Suprapubic skin (tissue), 4 donors: ENCODE data around the gene RECK.

Experiments
- POLR2A ChIP-seq, 2 donors: fragments of 450-650 bp; IDR thresholded peaks; one replicate each; pipeline ENCODE4 v1.6.1; 2017; ENCODE audit warnings: antibody characterized with exemption in 2 of 2, mild to moderate bottlenecking in 2 of 2, moderate library complexity in 2 of 2
- POLR2AphosphoS5 ChIP-seq, 3 donors: sonication (generic); formaldehyde crosslinking; IDR thresholded peaks; one replicate each; pipeline ENCODE4 v1.6.1; 2017; ENCODE audit warnings: antibody characterized with exemption in 3 of 3
- TF ChIP-seq, protein P1 (sequence below), 2 donors: fragments of 200-600 bp in 1 of 2; fragments of 450-650 bp in 1 of 2; sonication (generic) in 1 of 2; IDR thresholded peaks; one replicate each; pipeline ENCODE4 v1.5.1; 2016 to 2019; ENCODE audit warnings: antibody characterized with exemption in 2 of 2, mild to moderate bottlenecking in 1 of 2, moderate library complexity in 1 of 2

GRCh38 chr9:36031774-36032555 lies 4.7 kb upstream of the RECK start:
- TF ChIP-seq POLR2AphosphoS5 (IDR thresholded peaks at IDR 0.05) (no peak), POLR2A (IDR thresholded peaks at IDR 0.05) (no peak)
- TF ChIP-seq, protein P1, sequence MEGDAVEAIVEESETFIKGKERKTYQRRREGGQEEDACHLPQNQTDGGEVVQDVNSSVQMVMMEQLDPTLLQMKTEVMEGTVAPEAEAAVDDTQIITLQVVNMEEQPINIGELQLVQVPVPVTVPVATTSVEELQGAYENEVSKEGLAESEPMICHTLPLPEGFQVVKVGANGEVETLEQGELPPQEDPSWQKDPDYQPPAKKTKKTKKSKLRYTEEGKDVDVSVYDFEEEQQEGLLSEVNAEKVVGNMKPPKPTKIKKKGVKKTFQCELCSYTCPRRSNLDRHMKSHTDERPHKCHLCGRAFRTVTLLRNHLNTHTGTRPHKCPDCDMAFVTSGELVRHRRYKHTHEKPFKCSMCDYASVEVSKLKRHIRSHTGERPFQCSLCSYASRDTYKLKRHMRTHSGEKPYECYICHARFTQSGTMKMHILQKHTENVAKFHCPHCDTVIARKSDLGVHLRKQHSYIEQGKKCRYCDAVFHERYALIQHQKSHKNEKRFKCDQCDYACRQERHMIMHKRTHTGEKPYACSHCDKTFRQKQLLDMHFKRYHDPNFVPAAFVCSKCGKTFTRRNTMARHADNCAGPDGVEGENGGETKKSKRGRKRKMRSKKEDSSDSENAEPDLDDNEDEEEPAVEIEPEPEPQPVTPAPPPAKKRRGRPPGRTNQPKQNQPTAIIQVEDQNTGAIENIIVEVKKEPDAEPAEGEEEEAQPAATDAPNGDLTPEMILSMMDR (IDR thresholded peaks at IDR 0.05) = no peak
